ENCODE results near the gene SCYGR7. TPM values are rescaled to one million over a fixed set of nuclear protein-coding genes. Genes with fewer than 3 reads are reported as not detected.

SCYGR7 gene
- total RNA-seq, 4 donors from 2014 or later = not detected

GRCh38 chr2:227703280-227703732, 24.8 kb upstream of the SCYGR7 start:
- ATAC-seq = no peak

DNA sequence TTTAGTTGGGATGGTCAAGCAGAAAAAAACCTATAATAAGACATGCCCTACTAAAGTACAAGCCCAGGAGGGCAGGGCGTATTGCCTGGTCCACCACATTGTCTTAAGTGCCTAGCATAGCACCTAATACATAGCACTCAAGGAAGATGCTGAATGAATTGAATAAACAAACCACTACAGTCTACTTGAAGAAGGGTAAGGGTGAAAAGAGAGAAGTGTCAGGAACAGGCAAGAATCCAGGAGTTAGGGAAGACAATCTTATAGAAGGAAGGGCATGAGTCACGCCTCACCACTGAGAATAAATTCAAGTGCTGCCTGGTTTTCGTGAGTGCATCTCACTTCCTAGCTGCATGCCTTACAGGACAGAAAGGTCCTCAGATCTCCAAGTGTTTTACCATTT, 24.2 kb upstream of the SCYGR7 start:
- no peak for ATAC-seq
- no peak overlapping the region for H3K4me3 ChIP-seq
- peaks cover 0 to 8% (median 0%) of the 10 kb centered on the region in 3 donors for H3K9me3 ChIP-seq
- H3K27ac ChIP-seq = no peak overlapping the region
- H3K27me3 ChIP-seq = no peaks in the 10 kb centered on the region
- no peaks in the 10 kb centered on the region for H3K36me3 ChIP-seq
- WGBS, 2 donors (ENCODE audit: low coverage in 1 of 2) = 62 to 63% methylated on average over 3 of the region's 3 CpGs
- no peaks in the 10 kb centered on the region for H3K4me1 ChIP-seq
- TF ChIP-seq POLR2AphosphoS5 (IDR thresholded peaks at IDR 0.05) (no peak), POLR2A (IDR thresholded peaks at IDR 0.05) (no peak), EP300 (IDR thresholded peaks at IDR 0.05) (no peak)
- TF ChIP-seq, protein P1, sequence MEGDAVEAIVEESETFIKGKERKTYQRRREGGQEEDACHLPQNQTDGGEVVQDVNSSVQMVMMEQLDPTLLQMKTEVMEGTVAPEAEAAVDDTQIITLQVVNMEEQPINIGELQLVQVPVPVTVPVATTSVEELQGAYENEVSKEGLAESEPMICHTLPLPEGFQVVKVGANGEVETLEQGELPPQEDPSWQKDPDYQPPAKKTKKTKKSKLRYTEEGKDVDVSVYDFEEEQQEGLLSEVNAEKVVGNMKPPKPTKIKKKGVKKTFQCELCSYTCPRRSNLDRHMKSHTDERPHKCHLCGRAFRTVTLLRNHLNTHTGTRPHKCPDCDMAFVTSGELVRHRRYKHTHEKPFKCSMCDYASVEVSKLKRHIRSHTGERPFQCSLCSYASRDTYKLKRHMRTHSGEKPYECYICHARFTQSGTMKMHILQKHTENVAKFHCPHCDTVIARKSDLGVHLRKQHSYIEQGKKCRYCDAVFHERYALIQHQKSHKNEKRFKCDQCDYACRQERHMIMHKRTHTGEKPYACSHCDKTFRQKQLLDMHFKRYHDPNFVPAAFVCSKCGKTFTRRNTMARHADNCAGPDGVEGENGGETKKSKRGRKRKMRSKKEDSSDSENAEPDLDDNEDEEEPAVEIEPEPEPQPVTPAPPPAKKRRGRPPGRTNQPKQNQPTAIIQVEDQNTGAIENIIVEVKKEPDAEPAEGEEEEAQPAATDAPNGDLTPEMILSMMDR (IDR thresholded peaks at IDR 0.05) = no peak

More at GRCh38 chr2:227703280-227703732, 24.8 kb upstream of the SCYGR7 start:
- H3K4me3 ChIP-seq = no peak overlapping the region
- H3K27me3 ChIP-seq = no peaks in the 10 kb centered on the region
- no peaks in the 10 kb centered on the region for H3K4me1 ChIP-seq
- no peak overlapping the region for H3K27ac ChIP-seq
- H3K36me3 ChIP-seq = no peaks in the 10 kb centered on the region
- TF ChIP-seq POLR2A (IDR thresholded peaks at IDR 0.05) = no peak
- TF ChIP-seq, protein P1 (IDR thresholded peaks at IDR 0.05) = no peak
- no peak for TF ChIP-seq POLR2AphosphoS5 (IDR thresholded peaks at IDR 0.05)
- no peak for TF ChIP-seq EP300 (IDR thresholded peaks at IDR 0.05)
- 49 to 53% methylated on average over 4 of the region's 4 CpGs for WGBS, 2 donors (ENCODE audit: low coverage in 1 of 2)
- H3K9me3 ChIP-seq = peaks cover 0 to 8% (median 0%) of the 10 kb centered on the region in 3 donors

DNA sequence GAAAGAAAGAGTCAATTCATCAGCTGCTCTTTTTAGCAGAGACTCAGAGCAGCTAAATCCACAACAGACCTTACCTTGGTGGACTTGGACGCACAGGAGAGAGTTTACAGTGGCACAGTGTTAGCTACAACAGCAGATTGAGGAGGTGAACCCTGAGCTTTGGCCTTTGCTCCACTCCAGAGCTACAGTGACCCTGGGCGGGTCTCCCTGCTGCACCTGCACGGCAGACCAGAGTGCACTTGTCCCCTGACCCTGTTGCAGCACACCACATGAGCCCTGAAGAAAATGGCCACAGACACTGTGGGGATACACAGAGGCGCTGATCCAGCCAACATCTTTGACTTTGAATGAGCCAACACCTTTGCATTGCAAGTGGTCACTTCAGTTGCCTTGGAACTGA, 21.3 kb upstream of the SCYGR7 start:
- H3K27ac ChIP-seq = no peak overlapping the region
- H3K4me3 ChIP-seq = no peak overlapping the region
- TF ChIP-seq POLR2AphosphoS5 (IDR thresholded peaks at IDR 0.05) = no peak
- no peak for TF ChIP-seq POLR2A (IDR thresholded peaks at IDR 0.05)
- TF ChIP-seq, protein P1 (IDR thresholded peaks at IDR 0.05) = no peak
- no peak for TF ChIP-seq EP300 (IDR thresholded peaks at IDR 0.05)
- no peaks in the 10 kb centered on the region for H3K27me3 ChIP-seq
- H3K4me1 ChIP-seq = no peaks in the 10 kb centered on the region
- ATAC-seq = peak; percentile 19
- no peaks in the 10 kb centered on the region for H3K36me3 ChIP-seq
- WGBS, 2 donors (ENCODE audit: low coverage in 1 of 2) = 75 to 80% methylated on average over 1 to 2 of the region's 4 CpGs
- H3K9me3 ChIP-seq = peaks cover 0 to 8% (median 0%) of the 10 kb centered on the region in 3 donors

DNA sequence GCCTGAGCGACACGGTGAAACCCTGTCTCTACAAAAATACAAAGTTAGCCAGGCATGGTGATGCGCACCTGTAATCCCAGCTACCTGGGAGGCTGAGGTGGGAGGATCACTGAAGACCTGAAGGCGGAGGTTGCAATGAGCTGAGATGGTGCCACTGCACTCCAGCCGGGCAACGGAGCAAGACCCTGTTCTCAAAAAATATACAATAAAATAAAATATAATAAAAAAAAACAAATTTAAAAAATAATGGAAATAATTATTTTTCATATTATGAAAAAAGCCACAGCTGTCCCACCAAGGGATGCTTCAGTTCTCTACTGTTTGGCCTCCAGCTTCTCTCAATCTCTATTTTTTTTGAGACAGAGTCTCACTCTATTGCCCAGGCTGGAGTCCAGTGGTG, 20.7 kb upstream of the SCYGR7 start:
- Histone ChIP-seq H3K4me1 (no peaks in the 10 kb centered on the region), H3K27ac (no peak overlapping the region), H3K27me3 (no peaks in the 10 kb centered on the region), H3K9me3 (peaks cover 0 to 3% (median 0%) of the 10 kb centered on the region in 3 donors), H3K36me3 (no peaks in the 10 kb centered on the region), H3K4me3 (no peak overlapping the region)
- 75 to 83% methylated on average over 5 to 6 of the region's 6 CpGs for WGBS, 2 donors (ENCODE audit: low coverage in 1 of 2)
- TF ChIP-seq POLR2A (IDR thresholded peaks at IDR 0.05) (no peak), EP300 (IDR thresholded peaks at IDR 0.05) (no peak), POLR2AphosphoS5 (IDR thresholded peaks at IDR 0.05) (no peak)
- TF ChIP-seq, protein P1 (IDR thresholded peaks at IDR 0.05) = no peak
- ATAC-seq = no peak

DNA sequence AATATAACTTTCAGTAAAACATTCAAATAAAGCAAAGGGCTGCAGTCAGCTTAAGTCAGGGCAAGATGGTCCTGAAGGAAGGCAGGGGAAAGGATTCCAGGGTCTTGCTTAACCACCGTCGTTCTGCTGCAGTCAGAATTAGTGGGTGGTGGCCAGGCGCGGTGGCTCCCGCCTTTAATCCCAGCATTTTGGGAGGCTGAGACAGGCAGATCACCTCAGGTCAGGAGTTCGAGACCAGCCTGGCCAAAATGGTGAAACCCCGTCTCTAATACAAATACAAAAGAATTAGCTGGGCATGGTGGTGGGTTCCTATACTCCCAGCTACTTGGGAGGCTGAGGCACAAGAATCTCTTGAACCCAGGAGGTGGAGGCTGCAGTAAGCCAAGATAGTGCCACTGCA, 17.1 kb upstream of the SCYGR7 start:
- 89 to 95% methylated on average over 6 to 7 of the region's 7 CpGs for WGBS, 2 donors (ENCODE audit: low coverage in 1 of 2)
- no peak for ATAC-seq
- H3K9me3 ChIP-seq = no peaks in the 10 kb centered on the region
- no peak overlapping the region for H3K4me3 ChIP-seq
- H3K36me3 ChIP-seq = no peaks in the 10 kb centered on the region
- no peaks in the 10 kb centered on the region for H3K27me3 ChIP-seq
- TF ChIP-seq EP300 (IDR thresholded peaks at IDR 0.05) (no peak), POLR2A (IDR thresholded peaks at IDR 0.05) (no peak), POLR2AphosphoS5 (IDR thresholded peaks at IDR 0.05) (no peak)
- TF ChIP-seq, protein P1 (IDR thresholded peaks at IDR 0.05) = no peak
- H3K27ac ChIP-seq = no peak overlapping the region
- H3K4me1 ChIP-seq = no peaks in the 10 kb centered on the region

All from gastroesophageal sphincter (tissue), 4 donors.